IPS-18a (cell line): ENCODE results near the gene COPG2.
"Not testable (repeated sequence)": the region's sequence is repeated elsewhere in the genome, so short reads cannot be mapped to it uniquely, and the experiment has no call there.

Experiments
- H3K27ac ChIP-seq: one replicate; pipeline ENCODE4 v1.5.1; 2013; ENCODE audit warnings: low read length
- H3K27me3 ChIP-seq: one replicate; pipeline ENCODE4 v1.6.1; 2013; ENCODE audit warnings: mild to moderate bottlenecking, low read length; ENCODE audit not compliant: control insufficient read depth, insufficient read depth
- H3K36me3 ChIP-seq: one replicate; pipeline ENCODE4 v1.6.1; 2013; ENCODE audit warnings: low read depth, low read length; ENCODE audit not compliant: control insufficient read depth
- H3K4me1 ChIP-seq: one replicate; pipeline ENCODE4 v1.6.1; 2013; ENCODE audit warnings: low read depth, low read length; ENCODE audit not compliant: control insufficient read depth
- H3K4me3 ChIP-seq: one replicate; pipeline ENCODE4 v1.5.1; 2013; ENCODE audit warnings: low read length
- H3K9ac ChIP-seq: one replicate; pipeline ENCODE4 v1.6.1; 2013; ENCODE audit warnings: mild to moderate bottlenecking, low read length, moderate library complexity
- H3K9me3 ChIP-seq: one replicate; pipeline ENCODE4 v1.6.1; 2013; ENCODE audit warnings: low read depth, low read length; ENCODE audit not compliant: control insufficient read depth

Gene COPG2

GRCh38 chr7:130607066-130607465, 61.5 kb downstream of the COPG2 start:
- H3K27me3 ChIP-seq, H3K4me3 ChIP-seq, H3K9ac ChIP-seq, H3K4me1 ChIP-seq, H3K9me3 ChIP-seq, H3K27ac ChIP-seq: not testable (repeated sequence)
- peaks cover 27% of the 10 kb centered on the region for H3K36me3 ChIP-seq

DNA sequence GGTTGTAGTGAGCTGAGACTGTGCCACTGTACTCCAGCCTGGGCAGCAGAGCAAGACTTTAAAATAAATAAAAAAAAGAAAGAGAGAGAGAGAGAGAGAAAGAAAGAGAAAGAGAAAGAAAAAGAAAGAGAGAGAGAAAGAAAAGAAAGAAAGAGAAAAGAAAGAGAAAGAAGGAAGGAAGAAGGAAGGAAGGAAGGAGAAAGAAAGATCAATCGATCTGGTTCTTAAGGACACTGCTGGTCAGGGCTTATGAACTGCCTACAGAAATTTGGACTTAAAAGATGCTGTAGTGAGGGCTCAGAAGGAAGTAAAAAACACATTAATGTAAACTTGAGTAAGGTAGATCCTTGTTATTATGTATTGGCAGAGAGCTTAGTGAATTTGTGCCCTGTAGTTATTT, 62.4 kb downstream of the COPG2 start:
- Histone ChIP-seq H3K27ac (no peak overlapping the region), H3K4me3 (no peak overlapping the region), H3K9me3 (no peaks in the 10 kb centered on the region), H3K27me3 (no peaks in the 10 kb centered on the region), H3K36me3 (peaks cover 19% of the 10 kb centered on the region), H3K4me1 (no peaks in the 10 kb centered on the region), H3K9ac (no peak overlapping the region)

DNA sequence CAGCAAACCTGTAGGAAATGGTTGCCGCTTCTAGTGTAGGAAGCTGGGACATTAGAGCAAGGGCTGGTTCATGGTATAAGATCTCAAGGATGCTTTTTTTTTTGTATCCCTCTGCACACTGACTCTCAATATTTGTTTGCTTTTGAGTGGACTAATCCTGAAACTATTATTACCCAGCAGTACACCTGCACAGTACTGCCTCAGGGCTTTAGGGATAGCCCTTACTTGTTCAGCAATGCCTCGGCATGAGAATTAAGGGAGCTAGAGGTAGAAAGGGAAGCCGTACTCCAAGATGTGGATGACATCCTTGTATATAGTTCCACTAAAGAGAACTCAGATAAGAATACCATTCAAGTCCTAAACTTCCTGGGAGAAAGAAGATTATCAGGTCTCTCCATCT, 70.5 kb downstream of the COPG2 start:
- H3K4me3 ChIP-seq = no peak overlapping the region
- H3K27me3 ChIP-seq = no peaks in the 10 kb centered on the region
- no peaks in the 10 kb centered on the region for H3K36me3 ChIP-seq
- H3K4me1 ChIP-seq = no peaks in the 10 kb centered on the region
- no peaks in the 10 kb centered on the region for H3K9me3 ChIP-seq
- H3K27ac ChIP-seq = no peak overlapping the region
- no peak overlapping the region for H3K9ac ChIP-seq

DNA sequence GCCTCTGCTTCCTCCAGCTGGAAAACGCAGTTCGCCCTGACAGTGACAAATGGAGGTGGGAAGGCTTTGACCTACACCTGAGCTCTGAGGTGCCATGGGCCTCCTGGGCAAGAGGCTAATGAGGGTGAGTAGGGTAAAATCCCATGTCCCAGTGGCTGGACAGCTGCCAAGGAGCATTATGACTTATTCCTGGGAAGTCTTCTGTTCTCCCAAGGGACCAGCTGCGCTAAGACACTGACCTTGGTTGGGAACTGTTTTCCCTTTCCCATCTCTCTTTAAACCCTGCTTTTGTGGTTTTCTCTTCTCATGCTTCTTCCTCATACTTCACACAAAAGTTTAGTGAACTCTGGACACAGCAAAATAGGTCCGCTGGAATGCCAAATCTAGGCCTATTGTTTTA, 72.6 kb downstream of the COPG2 start:
- Histone ChIP-seq H3K9me3 (no peaks in the 10 kb centered on the region), H3K9ac (no peak overlapping the region), H3K27ac (no peak overlapping the region), H3K4me3 (no peak overlapping the region), H3K4me1 (no peaks in the 10 kb centered on the region), H3K27me3 (no peaks in the 10 kb centered on the region), H3K36me3 (no peaks in the 10 kb centered on the region)

GRCh38 chr7:130593033-130593432, 75.5 kb downstream of the COPG2 start:
- Histone ChIP-seq H3K4me3 (no peak overlapping the region), H3K27ac (no peak overlapping the region), H3K4me1 (no peaks in the 10 kb centered on the region), H3K9me3 (no peaks in the 10 kb centered on the region), H3K36me3 (no peaks in the 10 kb centered on the region), H3K27me3 (no peaks in the 10 kb centered on the region), H3K9ac (no peak overlapping the region)

DNA sequence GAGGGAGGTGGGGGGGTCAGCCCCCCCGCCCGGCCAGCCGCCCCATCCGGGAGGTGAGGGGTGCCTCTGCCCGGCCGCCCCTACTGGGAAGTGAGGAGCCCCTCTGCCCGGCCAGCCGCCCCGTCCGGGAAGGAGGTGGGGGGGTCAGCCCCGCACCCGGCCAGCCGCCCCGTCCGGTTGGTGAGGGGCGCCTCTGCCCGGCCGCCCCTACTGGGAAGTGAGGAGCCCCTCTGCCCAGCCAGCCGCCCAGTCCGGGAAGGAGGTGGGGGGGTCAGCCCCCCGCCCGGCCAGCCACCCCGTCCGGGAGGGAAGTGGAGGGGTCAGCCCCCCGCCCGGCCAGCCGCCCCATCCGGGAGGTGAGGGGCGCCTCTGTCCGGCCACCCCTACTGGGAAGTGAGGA, 77.1 kb downstream of the COPG2 start:
- not testable (repeated sequence) for H3K9me3 ChIP-seq, H3K4me3 ChIP-seq, H3K9ac ChIP-seq, H3K4me1 ChIP-seq, H3K27me3 ChIP-seq, H3K27ac ChIP-seq, H3K36me3 ChIP-seq

GRCh38 chr7:130585932-130586331, 82.6 kb downstream of the COPG2 start:
- not testable (repeated sequence) for H3K27ac ChIP-seq, H3K36me3 ChIP-seq, H3K9ac ChIP-seq, H3K4me3 ChIP-seq, H3K27me3 ChIP-seq, H3K9me3 ChIP-seq, H3K4me1 ChIP-seq

GRCh38 chr7:130575110-130575509, 93.4 kb downstream of the COPG2 start:
- H3K27me3 ChIP-seq, H3K36me3 ChIP-seq, H3K9ac ChIP-seq, H3K4me3 ChIP-seq, H3K4me1 ChIP-seq, H3K27ac ChIP-seq, H3K9me3 ChIP-seq: not testable (repeated sequence)

- H3K4me3 ChIP-seq, H3K9me3 ChIP-seq, H3K9ac ChIP-seq, H3K4me1 ChIP-seq, H3K27me3 ChIP-seq, H3K36me3 ChIP-seq, H3K27ac ChIP-seq: not testable (repeated sequence)
Observed at GRCh38 chr7:130570144-130570543, 98.4 kb downstream of the COPG2 start.

- Histone ChIP-seq H3K36me3 (no peaks in the 10 kb centered on the region), H3K27ac (no peak overlapping the region), H3K4me1 (no peaks in the 10 kb centered on the region), H3K27me3 (no peaks in the 10 kb centered on the region), H3K9me3 (no peaks in the 10 kb centered on the region), H3K4me3 (no peak overlapping the region), H3K9ac (no peak overlapping the region)
Observed at GRCh38 chr7:130566898-130567280, 101.7 kb downstream of the COPG2 start.

DNA sequence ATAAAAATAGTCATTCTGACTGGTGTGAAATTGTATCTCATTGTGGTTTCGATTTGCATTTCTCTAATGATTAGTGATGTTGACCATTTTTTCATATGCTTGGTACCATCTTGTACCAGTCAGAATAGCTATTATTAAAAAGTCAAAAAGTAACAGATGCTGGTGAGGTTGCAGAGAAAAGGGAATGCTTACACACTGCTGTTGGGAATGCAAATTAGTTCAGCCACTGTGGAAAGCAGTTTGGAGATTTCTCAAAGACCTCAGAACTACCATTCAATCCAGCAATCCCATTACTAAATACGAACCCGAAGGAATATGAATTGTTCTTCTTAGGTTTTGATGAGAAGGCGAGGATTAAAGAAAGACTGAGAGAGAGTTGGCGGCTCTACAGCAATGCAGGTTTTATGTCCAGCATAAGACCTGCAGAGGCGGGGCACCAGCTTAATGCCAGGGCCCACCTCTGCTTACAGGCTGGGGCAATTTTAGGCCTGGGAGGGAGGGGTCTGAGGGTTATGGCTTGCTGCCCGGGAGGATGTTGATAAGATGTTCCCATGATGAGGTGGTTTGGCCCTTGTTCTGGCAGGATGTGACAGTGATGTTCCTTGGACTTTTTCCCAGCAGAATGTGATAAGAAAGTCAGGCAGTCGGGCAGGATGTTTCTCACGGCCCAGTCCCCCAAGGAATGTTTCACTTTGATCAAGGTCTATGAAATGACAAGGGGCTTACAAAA, 102.2 kb downstream of the COPG2 start:
- Histone ChIP-seq H3K27me3 (no peaks in the 10 kb centered on the region), H3K9me3 (no peaks in the 10 kb centered on the region), H3K4me3 (no peak overlapping the region), H3K4me1 (no peaks in the 10 kb centered on the region), H3K36me3 (no peaks in the 10 kb centered on the region), H3K27ac (no peak overlapping the region), H3K9ac (no peak overlapping the region)

DNA sequence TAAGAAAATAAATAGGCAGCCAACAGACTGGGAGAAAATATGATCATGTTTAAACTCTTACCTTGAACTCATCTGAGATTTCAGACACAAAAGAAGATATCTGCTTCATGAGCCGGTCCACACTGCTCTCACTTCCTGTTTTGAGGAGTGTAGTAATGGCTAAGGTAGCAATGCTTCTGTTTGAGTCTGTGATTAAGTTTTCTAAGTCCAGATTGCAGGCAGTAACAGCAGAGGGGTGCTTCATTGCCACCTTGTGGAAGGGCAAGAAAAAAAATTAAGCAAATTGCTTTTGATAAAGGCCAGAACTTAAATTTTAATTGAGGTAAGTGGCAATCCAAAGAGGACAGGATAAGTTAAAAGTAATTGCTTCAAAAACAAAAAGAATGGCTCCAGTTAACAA, 107.6 kb downstream of the COPG2 start:
- Histone ChIP-seq H3K36me3 (peaks cover 5% of the 10 kb centered on the region), H3K4me3 (no peak overlapping the region), H3K27ac (no peak overlapping the region), H3K27me3 (no peaks in the 10 kb centered on the region), H3K9me3 (no peaks in the 10 kb centered on the region), H3K4me1 (no peaks in the 10 kb centered on the region), H3K9ac (no peak overlapping the region)
